PC-9 (cell line): Measurements from ENCODE around the gene DGKK. TPM values are rescaled to one million over a fixed set of nuclear protein-coding genes. Genes with fewer than 3 reads are reported as not detected.

Source experiments
- BruUV-seq: library from RNA; stranded (reverse); fragments of 400-500 nt; replicated peaks from 2 replicates; lab custom pipeline; 2021; lab: Mats Ljungman, UMichigan
- CTCF ChIA-PET: fragments of 300-600 bp; sonication (Branson Sonifier 250); formaldehyde crosslinking; loops from one replicate; lab custom pipeline; 2022; ENCODE audit warnings: antibody characterized with exemption; lab: Charles Lee
- POLR2A ChIA-PET: fragments of 300-600 bp; sonication (Branson Sonifier 250); formaldehyde crosslinking; loops from one replicate; lab custom pipeline; 2022; ENCODE audit warnings: antibody characterized with exemption; ENCODE audit not compliant: unreplicated experiment; lab: Charles Lee
- DNase-seq, 2 experiments: peaks; one replicate each; pipeline versions ENCODE4 v3.0.0 to v3.0.0-alpha.2; 2015 to 2022; ENCODE audit warnings: mixed read lengths in 1 of 2
- H2AFZ ChIP-seq: fragments of 200-600 bp; sonication (generic); 2 replicates; pipeline ENCODE4 v1.8.1; 2017; ENCODE audit warnings: antibody characterized with exemption
- H3F3A ChIP-seq: fragments of 200-600 bp; sonication (generic); 2 replicates; pipeline ENCODE4 v1.8.1; 2017; ENCODE audit warnings: antibody characterized with exemption, mild to moderate bottlenecking, low read depth; ENCODE audit not compliant: insufficient read depth
- H3K27ac ChIP-seq: fragments of 200-600 bp; sonication (generic); 2 replicates; pipeline ENCODE4 v1.6.1; 2016; ENCODE audit warnings: mixed run types
- H3K27me3 ChIP-seq: fragments of 200-600 bp; sonication (generic); 2 replicates; pipeline ENCODE4 v1.6.1; 2016; ENCODE audit warnings: low read depth, mixed run types; ENCODE audit not compliant: insufficient read depth
- H3K36me3 ChIP-seq: fragments of 200-600 bp; sonication (generic); 2 replicates; pipeline ENCODE4 v1.6.1; 2016; ENCODE audit warnings: low read depth, mixed run types
- H3K4me1 ChIP-seq: fragments of 200-600 bp; sonication (generic); replicated peaks from 2 replicates; pipeline ENCODE4 v1.6.1; 2016; ENCODE audit warnings: mixed run types; ENCODE audit not compliant: insufficient read depth
- H3K4me2 ChIP-seq: fragments of 200-600 bp; sonication (generic); 2 replicates; pipeline ENCODE4 v1.6.1; 2017; ENCODE audit warnings: mixed run types
- H3K4me3 ChIP-seq: fragments of 200-600 bp; sonication (generic); 2 replicates; pipeline ENCODE4 v1.6.1; 2016; ENCODE audit warnings: mixed run types
- H3K79me2 ChIP-seq: fragments of 200-600 bp; sonication (generic); 2 replicates; pipeline ENCODE4 v1.6.1; 2017; ENCODE audit warnings: low read depth, mixed run types
- H3K9me2 ChIP-seq: fragments of 200-600 bp; sonication (generic); 2 replicates; pipeline ENCODE4 v1.8.1; 2017; ENCODE audit warnings: mild to moderate bottlenecking; ENCODE audit not compliant: insufficient read depth
- H3K9me3 ChIP-seq: fragments of 200-600 bp; sonication (generic); 2 replicates; pipeline ENCODE4 v1.8.1; 2016; ENCODE audit warnings: low read depth; ENCODE audit not compliant: insufficient read depth
- H4K20me1 ChIP-seq: fragments of 200-600 bp; sonication (generic); 2 replicates; pipeline ENCODE4 v1.8.1; 2017; ENCODE audit not compliant: insufficient read depth
- CTCF ChIP-seq: fragments of 200-600 bp; sonication (generic); conservative IDR thresholded peaks from 2 replicates; pipeline ENCODE4 v1.6.1; 2017; ENCODE audit warnings: mixed run types, antibody characterized with exemption, mild to moderate bottlenecking, moderate library complexity
- EZH2 ChIP-seq: fragments of 200-600 bp; sonication (generic); IDR thresholded peaks from 2 replicates; pipeline ENCODE4 v1.8.0; 2017; ENCODE audit warnings: antibody characterized with exemption, low read depth
- intact Hi-C: fragments of 100-400 bp; cut with micrococcal nuclease; formaldehyde crosslinking; loops from one replicate; pipeline ENCODE4 v1.10.0; 2022; ENCODE audit not compliant: unreplicated experiment
- total RNA-seq: library from RNA; stranded (reverse); gene quantifications from 2 replicates; pipeline ENCODE4 v1.2.3, GENCODE V29; 2021

The DGKK gene
- total RNA-seq, 1 experiment from 2014 or later: not detected

- no peaks in the 10 kb centered on the region for H3K9me3 ChIP-seq
- H3K4me2 ChIP-seq: no peak overlapping the region
- no peaks in the 10 kb centered on the region for H3F3A ChIP-seq
- H3K27me3 ChIP-seq: no peaks in the 10 kb centered on the region
- H3K27ac ChIP-seq: no peak overlapping the region
- H3K79me2 ChIP-seq: no peaks in the 10 kb centered on the region
- no peak for DNase-seq
- TF ChIP-seq EZH2 (no peak), CTCF (no peak)
- CTCF ChIA-PET: no interaction called here
- no peaks in the 10 kb centered on the region for H4K20me1 ChIP-seq
- H3K4me1 ChIP-seq: no peaks in the 10 kb centered on the region
- intact Hi-C loops: no loop called here
- no peaks in the 10 kb centered on the region for H3K36me3 ChIP-seq
- H2AFZ ChIP-seq: no peak overlapping the region
- no peak overlapping the region for H3K4me3 ChIP-seq
- no TSS peak for BruUV-seq
- no peaks in the 10 kb centered on the region for H3K9me2 ChIP-seq
- POLR2A ChIA-PET: no interaction called here
Observed at GRCh38 chrX:50386520-50386919, 84.1 kb downstream of the DGKK start.

GRCh38 chrX:50381729-50382415 is 88.8 kb downstream of the DGKK start:
- Histone ChIP-seq H3K27me3 (no peaks in the 10 kb centered on the region), H3K9me3 (no peaks in the 10 kb centered on the region), H3K36me3 (no peaks in the 10 kb centered on the region), H3F3A (no peaks in the 10 kb centered on the region), H3K79me2 (no peaks in the 10 kb centered on the region), H4K20me1 (no peaks in the 10 kb centered on the region), H2AFZ (no peak overlapping the region), H3K4me1 (no peaks in the 10 kb centered on the region), H3K9me2 (no peaks in the 10 kb centered on the region), H3K4me3 (no peak overlapping the region), H3K27ac (no peak overlapping the region), H3K4me2 (no peak overlapping the region)
- ChIA-PET CTCF (no interaction called here), POLR2A (no interaction called here)
- intact Hi-C loops: no loop called here
- no TSS peak for BruUV-seq
- no peak for TF ChIP-seq EZH2
- no peak for TF ChIP-seq CTCF
- DNase-seq: no peak

- Histone ChIP-seq H3K36me3 (no peaks in the 10 kb centered on the region), H3K4me3 (no peak overlapping the region), H3K4me1 (no peaks in the 10 kb centered on the region), H3K79me2 (no peaks in the 10 kb centered on the region), H3F3A (no peaks in the 10 kb centered on the region), H3K27me3 (no peaks in the 10 kb centered on the region), H4K20me1 (no peaks in the 10 kb centered on the region), H3K27ac (no peak overlapping the region), H3K9me3 (no peaks in the 10 kb centered on the region), H3K4me2 (no peak overlapping the region), H2AFZ (no peak overlapping the region), H3K9me2 (no peaks in the 10 kb centered on the region)
- intact Hi-C loops: no loop called here
- no peak for TF ChIP-seq CTCF
- TF ChIP-seq EZH2: no peak
- POLR2A ChIA-PET: no interaction called here
- DNase-seq: no peak
- CTCF ChIA-PET: no interaction called here
- BruUV-seq: no TSS peak
Observed at GRCh38 chrX:50375481-50376267, 95.0 kb downstream of the DGKK start.
